ENCODE data around the gene BLM. TPM values are rescaled to one million over a fixed set of nuclear protein-coding genes. Genes with fewer than 3 reads are reported as not detected.

The BLM gene
- total RNA-seq, 1 experiment from 2014 or later: 31.8 TPM

GRCh38 chr15:90834626-90835025 is 117.5 kb downstream of the BLM start:
- no peak for TF ChIP-seq CTCF (IDR thresholded peaks at IDR 0.05; ENCODE audit: unreplicated experiment)
- CTCF ChIA-PET: interaction anchor here (0.7 kb wide), 1 partner anchor 26 kb away, joined by 3 read pairs; no protein-coding TSS in a partner anchor
- intact Hi-C loops (cut with micrococcal nuclease; ENCODE audit: unreplicated experiment): no loop called here
- Mint-ChIP-seq H3K9me3 (ENCODE audit: low read depth, unreplicated experiment) (no peaks in the 10 kb centered on the region), H3K4me1 (ENCODE audit: low read depth, unreplicated experiment) (no peaks in the 10 kb centered on the region), H3K4me3 (ENCODE audit: low read depth, unreplicated experiment) (no peak overlapping the region), H3K27ac (ENCODE audit: unreplicated experiment) (no peak overlapping the region), H3K36me3 (ENCODE audit: insufficient read depth, unreplicated experiment) (no peaks in the 10 kb centered on the region), H3K27me3 (ENCODE audit: unreplicated experiment) (peaks cover 30% of the 10 kb centered on the region)
- no peak for DNase-seq
- no TSS peak for BruUV-seq (replicated peaks)

- no peak overlapping the region for H3K4me3 Mint-ChIP-seq (ENCODE audit: low read depth, unreplicated experiment)
- H3K36me3 Mint-ChIP-seq (ENCODE audit: insufficient read depth, unreplicated experiment): no peaks in the 10 kb centered on the region
- no TSS peak for BruUV-seq (replicated peaks)
- no peaks in the 10 kb centered on the region for H3K4me1 Mint-ChIP-seq (ENCODE audit: low read depth, unreplicated experiment)
- intact Hi-C loops (cut with micrococcal nuclease; ENCODE audit: unreplicated experiment): no loop called here
- peaks cover 14% of the 10 kb centered on the region for H3K27me3 Mint-ChIP-seq (ENCODE audit: unreplicated experiment)
- DNase-seq: no peak
- CTCF ChIA-PET: interaction anchor here (0.6 to 0.7 kb wide), 2 partner anchors 46 to 1168 kb away, joined by 4 to 5 read pairs; no protein-coding TSS in a partner anchor
- H3K27ac Mint-ChIP-seq (ENCODE audit: unreplicated experiment): no peak overlapping the region
- no peaks in the 10 kb centered on the region for H3K9me3 Mint-ChIP-seq (ENCODE audit: low read depth, unreplicated experiment)
- TF ChIP-seq CTCF (IDR thresholded peaks at IDR 0.05; ENCODE audit: unreplicated experiment): no peak
These were observed 119.2 kb downstream of the BLM start for GRCh38 chr15:90836296-90836871.

- no TSS peak for BruUV-seq (replicated peaks)
- no peak for TF ChIP-seq CTCF (IDR thresholded peaks at IDR 0.05; ENCODE audit: unreplicated experiment)
- intact Hi-C loops (cut with micrococcal nuclease; ENCODE audit: unreplicated experiment): no loop called here
- Mint-ChIP-seq H3K4me3 (ENCODE audit: low read depth, unreplicated experiment) (no peak overlapping the region), H3K27ac (ENCODE audit: unreplicated experiment) (no peak overlapping the region), H3K4me1 (ENCODE audit: low read depth, unreplicated experiment) (no peaks in the 10 kb centered on the region), H3K36me3 (ENCODE audit: insufficient read depth, unreplicated experiment) (no peaks in the 10 kb centered on the region), H3K27me3 (ENCODE audit: unreplicated experiment) (peaks cover 14% of the 10 kb centered on the region), H3K9me3 (ENCODE audit: low read depth, unreplicated experiment) (no peaks in the 10 kb centered on the region)
- CTCF ChIA-PET: interaction anchor here (0.5 kb wide), 1 partner anchor 13 kb away, joined by 4 read pairs; no protein-coding TSS in a partner anchor
- no peak for DNase-seq
These were observed 119.9 kb downstream of the BLM start for GRCh38 chr15:90837094-90837493.

- H3K4me3 Mint-ChIP-seq (ENCODE audit: low read depth, unreplicated experiment): no peak overlapping the region
- BruUV-seq (replicated peaks): no TSS peak
These were observed 121.0 kb downstream of the BLM start for GRCh38 chr15:90838139-90838538.

More at GRCh38 chr15:90838139-90838538, 121.0 kb downstream of the BLM start:
- intact Hi-C loops (cut with micrococcal nuclease; ENCODE audit: unreplicated experiment): no loop called here
- H3K36me3 Mint-ChIP-seq (ENCODE audit: insufficient read depth, unreplicated experiment): no peaks in the 10 kb centered on the region
- no peaks in the 10 kb centered on the region for H3K9me3 Mint-ChIP-seq (ENCODE audit: low read depth, unreplicated experiment)
- no peak overlapping the region for H3K27ac Mint-ChIP-seq (ENCODE audit: unreplicated experiment)
- no peaks in the 10 kb centered on the region for H3K4me1 Mint-ChIP-seq (ENCODE audit: low read depth, unreplicated experiment)
- no peak for DNase-seq
- CTCF ChIA-PET: no interaction called here
- peaks cover 14% of the 10 kb centered on the region for H3K27me3 Mint-ChIP-seq (ENCODE audit: unreplicated experiment)
- TF ChIP-seq CTCF (IDR thresholded peaks at IDR 0.05; ENCODE audit: unreplicated experiment): no peak

Data from Calu3 (cell line).